Activated T-cell treated with anti-CD3 and anti-CD28 coated beads, Interleukin-2, amount 50 U/mL, for 48 hours (primary cell): ENCODE data around the gene IER5L.
"Not testable (repeated sequence)": the region's sequence is repeated elsewhere in the genome, so short reads cannot be mapped to it uniquely, and the experiment has no call there.

Experiments used
- DNase-seq, 2 experiments: peaks; one replicate each; pipeline ENCODE4 v3.0.0-alpha.2; 2020

The IER5L gene

DNA sequence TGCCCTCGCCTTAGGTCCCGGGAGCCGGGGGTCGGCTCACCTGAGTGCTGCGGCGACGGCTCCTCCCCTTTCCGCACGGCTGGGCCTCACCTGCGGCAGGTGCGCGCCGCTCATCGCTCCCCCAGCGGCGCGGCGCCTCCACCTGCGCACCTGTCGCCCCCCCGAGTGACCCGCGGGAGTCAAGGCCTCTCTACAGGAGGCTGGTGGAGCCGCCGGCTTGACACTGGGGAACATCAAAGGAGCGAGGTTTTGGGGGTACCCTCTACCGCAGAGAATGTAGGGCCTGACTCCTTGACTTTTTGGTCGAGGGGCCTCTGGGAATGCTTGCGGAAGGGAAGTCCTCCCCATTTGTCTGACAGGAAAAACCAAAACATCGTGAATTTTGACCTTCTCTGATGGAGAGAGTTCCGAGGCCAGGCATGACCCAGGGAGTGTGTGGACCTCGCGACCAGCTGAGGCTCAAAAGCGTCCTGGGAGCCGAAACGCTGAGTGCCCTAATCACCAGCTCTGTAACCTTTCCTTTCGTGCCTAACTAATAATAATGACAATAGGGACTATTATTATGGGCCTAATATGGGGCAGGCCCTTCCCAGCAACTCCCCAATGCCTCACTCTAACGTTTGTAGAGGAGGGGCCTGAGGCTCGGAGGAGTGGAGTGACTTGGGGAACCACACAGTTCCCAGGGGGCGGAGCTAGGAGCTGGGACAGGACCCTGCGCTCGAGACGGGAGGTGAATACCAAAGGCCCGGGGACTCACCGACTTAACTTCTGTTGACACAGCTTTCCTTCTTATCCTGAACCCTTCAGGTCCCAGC lies 714 bp upstream of the IER5L start:
- DNase-seq, result no peak

DNA sequence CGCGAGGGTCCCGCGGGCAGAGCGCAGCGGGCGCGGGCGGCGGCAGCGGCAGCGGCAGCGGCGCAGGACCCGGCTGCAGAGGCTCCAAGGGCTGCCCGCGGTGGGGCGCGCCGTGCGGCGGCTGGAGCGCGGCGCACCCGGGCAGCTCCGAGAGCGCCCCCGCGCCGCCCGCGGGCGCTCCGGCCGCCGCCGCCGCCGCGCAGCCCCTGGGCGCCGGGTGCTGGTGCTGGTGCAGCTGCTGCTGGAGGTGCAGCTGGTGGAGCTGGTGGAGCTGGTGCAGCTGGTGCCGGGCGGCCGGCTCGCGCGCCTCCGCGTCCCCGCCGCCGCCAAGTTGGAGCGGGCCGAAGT lies 644 bp downstream of the IER5L start:
- no peak for DNase-seq

DNA sequence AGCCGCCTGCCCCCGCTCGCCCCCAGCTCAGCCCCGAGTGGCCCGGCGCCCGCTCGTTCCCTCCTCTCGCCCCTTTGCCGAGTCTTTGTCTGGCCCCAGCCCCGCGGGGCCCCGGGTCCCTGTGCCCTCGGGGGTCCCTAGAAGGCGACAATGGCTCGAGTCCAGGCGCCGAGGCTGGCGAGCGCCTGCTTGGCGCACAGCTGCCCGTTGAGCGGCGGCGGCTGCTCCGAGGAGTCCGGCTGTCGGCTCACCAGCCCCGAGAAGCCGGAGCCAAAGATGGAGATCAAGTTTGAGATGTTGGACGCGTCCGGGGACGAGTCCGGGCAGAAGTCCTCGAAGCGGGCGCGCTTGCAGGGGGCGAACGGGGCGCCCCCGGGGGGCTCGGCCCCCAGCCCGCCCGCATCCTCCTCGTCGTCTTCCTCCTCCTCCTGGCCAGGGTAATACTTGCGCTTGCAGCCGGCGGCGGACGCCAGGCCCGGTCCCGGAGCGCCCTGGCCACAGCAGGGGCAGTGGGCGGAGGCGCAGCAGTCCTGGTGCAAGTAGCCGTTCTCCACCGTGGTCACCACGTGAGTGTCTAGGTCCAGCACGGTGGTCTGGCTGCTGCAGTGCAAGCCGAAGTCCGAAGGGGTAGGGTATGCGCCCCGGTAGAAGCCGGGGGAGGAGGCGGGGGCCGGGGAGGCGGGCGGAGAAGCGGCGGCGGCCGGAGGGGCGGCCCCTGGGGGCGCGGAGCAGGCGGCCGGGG lies 1.2 kb downstream of the IER5L start:
- DNase-seq, result peak; percentile 47 to 59

DNA sequence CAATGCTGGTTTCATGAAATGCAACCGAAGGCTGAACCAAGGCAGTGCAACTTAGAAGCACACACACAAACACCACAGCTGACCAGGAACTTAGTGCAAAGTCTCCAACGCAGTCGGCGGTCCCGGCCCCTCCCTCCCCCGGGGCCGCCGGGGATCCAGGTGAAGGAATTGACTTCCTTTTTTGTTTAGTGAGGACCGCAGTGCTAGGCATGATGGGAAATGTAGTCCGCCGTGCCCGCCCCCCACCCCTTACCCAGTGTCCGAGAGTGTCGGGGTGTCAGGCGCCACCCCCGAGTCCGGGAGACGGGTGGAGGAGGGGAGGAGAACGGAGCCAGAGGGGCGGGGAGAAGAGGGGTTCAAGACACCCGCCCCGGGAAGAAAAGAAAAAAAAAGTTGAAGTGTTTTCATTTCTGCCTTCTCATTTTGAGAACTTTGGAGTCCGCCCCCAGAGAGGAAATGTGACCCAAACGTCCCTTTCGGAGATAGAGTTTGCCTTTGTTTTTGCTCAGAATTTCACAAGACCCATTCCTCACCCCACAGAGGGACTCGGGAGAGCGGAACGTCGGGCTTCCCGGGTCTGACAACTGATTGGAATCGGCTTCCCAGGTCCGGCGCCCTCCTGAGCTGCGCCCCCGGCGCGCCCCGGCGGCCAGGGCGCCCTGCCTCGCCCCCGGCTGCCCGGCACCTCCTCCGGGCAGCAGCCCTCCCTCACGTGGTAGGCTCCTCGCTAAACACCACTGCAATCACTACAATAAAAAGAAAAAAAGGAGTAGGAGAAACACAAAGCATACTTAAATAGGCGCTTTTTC lies 2.0 kb downstream of the IER5L start:
- DNase-seq, result peak; percentile 78 to 84

DNA sequence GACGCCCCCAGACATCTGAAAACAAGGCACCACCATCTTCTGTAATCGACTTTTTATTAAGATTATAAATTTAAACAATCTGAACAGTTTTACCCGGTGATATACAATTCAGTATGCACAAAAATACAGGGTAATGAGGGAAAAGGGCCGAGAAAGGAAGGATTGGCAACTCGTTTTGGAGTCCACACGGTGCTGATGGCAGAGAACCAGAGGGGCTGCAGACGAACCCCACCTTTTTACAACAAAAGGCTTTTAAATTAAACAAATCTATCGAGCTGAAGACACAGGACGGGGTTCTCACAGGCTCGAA lies 2.6 kb downstream of the IER5L start:
- no peak for DNase-seq

DNA sequence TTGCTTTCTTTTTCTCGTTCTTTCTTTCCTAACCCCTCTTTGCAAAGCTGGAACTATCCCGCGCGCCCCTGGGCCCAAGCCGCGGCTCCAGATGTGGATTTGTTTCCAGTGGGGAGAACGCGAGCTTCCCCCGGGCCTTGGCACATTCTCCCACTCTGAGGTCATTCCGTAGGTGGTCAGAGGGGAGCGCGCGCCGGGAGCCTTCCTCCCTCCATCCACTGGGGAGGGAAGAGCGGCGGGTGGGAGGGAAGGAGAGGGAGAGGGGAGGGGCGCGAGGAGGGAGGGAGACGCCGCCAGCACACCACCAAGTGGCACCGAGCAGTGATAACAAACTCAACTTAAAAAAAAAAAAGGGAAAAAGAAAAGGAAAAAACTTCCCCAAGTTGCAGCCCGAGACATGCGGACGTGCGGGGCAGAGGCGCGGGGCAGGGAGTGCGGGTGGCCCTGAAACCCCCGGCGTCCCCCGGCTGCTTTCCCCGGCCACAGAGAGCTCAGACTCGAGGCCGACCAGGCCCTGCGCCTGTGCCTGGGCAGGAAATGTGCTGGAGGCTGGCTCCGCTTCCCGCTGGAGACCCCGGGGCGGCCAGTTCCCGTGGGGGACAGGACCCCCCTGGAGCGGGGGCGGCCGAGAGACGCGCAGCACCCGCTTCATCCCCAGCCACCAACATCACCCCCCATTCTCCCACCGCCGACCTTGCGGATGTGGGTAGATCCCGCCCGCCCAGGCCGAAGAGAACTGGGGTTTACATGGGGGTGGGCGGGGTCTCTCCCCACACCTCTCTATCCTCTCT lies 3.1 kb downstream of the IER5L start:
- DNase-seq, result peak; percentile 43 to 58

DNA sequence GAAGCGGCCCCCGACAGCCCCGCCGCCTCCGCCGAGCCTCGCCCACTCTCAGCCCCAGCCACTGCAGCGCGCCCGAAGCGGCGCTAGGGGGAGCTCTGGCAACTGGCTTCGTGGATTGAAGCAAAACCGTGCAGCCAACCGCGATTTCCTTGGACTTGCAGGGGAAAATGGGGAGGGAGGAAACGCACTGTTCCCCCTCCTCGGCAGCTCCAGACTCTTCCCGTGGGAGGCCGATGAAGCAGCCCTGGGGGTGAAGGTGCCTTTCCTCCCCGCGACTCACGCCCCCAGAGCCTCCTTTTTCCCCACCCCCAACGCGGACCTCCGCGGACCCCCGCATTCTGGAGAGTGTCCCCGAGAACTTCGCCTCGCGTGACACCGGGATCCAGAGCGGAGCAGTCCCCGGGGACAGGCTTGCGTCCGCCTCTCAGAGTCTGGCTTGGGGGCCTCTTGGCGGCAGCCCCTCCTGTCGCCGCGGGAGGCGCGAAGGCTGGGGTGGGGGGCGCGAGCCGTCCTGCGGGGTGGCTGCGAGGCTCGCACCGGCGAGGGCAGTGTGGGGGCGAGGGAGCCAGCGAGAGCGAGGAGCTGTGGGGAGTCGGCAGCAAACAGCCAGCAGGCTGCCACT lies 3.8 kb downstream of the IER5L start:
- peak; percentile 91 to 93 for DNase-seq

DNA sequence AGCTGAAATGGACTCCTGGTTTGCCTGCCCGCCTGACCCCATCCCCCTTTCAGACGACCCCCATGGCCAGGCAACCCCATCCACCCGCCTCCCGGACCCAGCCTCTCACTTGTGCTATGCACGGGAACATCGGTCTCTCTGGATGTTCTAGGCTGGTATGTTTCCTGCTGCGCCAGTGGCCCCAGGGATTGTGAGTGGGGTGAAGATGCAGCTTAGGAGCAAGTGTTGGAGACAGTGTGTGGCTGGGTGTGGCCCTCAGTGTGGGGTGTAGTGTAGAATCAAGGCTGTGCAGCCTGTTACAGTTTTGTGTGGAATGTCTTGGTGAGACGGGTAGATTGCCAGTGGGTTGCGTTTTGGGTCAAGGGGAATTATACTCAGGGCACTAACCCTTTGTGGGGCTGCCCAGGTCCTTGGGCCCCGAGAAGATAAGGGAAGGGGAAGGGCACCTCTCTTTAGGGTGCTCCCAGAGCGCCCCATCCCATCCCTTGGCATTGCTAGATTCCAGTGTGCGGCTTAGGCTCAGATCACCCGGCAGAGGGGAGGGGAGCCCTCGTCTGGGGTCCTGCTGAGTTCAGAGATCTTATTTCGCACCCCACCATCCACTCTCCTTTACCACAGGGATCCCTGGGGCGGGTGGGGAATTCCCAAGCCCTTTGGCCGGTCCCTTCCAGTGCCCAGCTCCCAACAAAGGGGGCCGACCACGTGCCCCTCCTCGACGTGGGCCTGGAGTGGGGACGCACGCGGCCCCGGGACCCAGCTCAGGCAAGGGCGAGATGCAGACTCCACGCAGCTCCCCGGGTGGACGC lies 4.6 kb downstream of the IER5L start:
- DNase-seq, result no peak

DNA sequence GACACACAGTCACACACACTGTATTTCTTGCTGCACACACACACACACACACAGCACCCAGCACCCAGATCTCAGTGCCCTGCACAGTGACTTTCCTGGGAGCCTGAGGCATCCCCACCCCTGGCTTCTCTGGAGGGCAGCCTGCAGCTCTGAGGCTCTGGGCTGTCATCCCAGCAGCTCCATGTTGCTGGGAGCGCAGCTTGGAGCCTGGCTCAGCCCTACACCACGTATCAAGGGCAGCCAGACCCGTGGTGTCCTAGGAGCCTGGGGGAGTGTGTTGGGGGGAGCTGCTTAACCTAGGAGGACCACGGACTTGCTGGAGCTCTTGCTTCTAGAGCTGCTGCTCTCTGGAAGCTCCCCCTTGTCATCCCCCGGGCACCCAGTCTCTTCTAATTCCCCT lies 5.2 kb downstream of the IER5L start:
- no peak for DNase-seq

DNA sequence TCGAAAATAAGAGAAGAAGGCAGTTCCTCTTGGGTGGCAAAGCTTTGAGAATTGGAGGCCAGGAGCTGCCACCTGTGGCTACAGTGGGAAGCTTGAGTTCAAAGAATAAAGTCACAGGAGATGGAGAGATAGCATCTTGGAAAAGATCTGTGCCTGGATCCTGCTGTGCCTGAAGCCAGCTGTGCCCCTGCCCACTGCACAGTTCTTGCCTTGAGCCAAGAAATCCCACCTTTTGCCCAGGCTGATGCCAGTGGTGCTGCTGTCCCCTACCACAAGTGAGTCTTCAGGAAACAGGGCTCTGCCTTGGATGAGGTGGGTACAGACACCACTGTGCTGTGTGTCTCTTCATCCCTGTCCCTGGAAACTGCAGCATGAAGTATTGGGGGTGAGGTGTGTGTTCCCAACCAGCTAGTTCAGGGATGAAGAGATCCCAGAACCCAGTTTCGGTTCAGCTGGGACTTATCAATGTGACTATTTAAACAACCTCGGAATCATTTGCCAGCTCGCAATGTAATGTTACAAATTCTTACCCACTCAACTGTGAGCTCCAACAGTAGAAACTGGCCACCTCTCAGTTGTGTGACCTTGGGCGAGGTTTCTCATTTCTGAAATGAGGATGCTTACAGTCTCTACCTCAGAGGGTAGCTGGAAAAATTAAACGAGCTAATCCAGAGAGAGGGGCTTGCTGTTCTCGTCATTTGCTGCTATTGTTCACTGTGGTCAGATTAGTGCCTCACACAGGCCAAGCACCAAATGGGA lies 5.9 kb downstream of the IER5L start:
- DNase-seq, result no peak

DNA sequence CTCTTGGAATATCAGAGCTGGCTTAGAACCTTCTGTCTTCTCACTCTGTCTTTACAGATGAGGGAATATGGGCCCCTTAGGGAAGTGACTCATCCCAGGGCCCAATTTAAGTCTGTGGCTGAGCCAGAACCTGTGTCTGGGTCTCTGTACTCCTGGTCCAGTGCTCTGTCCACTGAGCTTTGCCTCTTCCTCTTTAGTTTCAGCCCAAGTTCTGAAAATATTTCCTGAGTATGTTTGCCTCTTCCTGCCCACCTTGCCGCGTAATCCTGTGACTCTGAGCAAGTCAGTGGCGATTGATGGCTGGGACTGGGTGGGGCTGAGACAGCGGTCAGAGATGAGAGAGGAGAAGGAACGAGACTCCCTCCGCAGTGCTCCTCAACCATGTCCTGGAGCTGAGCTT lies 7.8 kb downstream of the IER5L start:
- DNase-seq, result peak in 1 of 2 experiments; percentile 34

DNA sequence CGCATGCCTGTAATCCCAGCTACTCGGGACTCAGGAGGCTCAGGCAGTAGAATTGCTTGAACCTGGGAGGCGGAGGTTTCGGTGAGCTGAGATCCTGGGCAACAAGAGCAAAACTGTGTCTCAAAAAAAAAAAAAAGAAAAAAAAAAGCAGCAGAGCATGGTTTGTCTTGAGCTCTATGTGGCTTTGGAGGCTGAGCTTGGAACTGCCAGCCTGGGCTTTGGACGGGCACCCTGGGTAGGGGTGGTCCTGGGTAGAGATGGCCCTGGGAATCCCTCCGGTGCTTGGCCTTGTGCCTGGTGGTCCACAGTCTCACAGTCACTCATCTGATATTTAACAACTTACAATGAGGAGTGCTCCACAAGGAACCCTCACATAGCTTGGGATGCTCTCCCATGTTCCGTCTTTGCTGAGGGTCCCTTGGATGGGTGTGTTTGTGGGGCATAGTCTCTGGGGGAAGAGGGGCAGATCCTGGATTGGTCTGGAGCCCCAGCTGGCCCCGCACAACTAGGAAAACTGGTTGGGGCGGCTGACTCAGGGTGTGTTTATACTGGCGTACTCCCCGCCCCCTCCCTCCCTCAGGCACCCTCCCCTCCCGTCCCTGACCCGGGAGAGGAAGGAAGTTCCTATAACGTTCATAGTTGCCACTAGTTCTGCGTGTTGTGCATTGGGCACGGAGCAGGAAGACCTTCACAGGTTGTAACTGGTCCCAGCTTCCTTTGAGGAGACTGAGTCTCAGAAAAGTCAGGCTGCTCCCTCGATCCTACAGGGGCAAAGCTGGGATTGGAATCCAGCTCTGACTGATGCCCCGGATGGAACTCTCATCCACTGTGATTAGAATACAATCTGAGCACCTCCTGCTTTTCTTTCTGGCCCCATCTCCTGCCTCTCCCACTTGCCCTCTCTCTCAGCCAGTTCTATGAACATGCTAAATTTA lies 11.2 kb downstream of the IER5L start:
- DNase-seq, result peak in 1 of 2 experiments; percentile 33

DNA sequence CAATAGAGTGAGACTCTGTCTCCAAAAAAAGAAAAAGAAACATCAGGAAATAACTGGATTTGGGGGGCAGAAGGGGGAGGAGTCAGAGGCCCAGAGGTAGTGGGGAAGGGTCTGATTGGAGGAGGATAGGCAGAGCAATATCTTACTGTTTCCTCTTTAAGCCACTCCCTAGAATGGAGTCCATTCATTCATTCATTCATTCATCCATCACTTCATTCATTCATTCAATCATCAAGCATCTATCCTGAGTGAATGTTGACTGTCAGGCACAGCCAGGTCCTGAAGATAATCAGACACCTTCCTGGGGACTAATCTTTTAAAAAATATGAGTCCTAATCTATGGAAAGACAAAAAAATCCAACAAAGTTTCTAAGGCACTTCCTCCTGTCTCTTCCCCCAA lies 12.9 kb downstream of the IER5L start:
- no peak for DNase-seq

DNA sequence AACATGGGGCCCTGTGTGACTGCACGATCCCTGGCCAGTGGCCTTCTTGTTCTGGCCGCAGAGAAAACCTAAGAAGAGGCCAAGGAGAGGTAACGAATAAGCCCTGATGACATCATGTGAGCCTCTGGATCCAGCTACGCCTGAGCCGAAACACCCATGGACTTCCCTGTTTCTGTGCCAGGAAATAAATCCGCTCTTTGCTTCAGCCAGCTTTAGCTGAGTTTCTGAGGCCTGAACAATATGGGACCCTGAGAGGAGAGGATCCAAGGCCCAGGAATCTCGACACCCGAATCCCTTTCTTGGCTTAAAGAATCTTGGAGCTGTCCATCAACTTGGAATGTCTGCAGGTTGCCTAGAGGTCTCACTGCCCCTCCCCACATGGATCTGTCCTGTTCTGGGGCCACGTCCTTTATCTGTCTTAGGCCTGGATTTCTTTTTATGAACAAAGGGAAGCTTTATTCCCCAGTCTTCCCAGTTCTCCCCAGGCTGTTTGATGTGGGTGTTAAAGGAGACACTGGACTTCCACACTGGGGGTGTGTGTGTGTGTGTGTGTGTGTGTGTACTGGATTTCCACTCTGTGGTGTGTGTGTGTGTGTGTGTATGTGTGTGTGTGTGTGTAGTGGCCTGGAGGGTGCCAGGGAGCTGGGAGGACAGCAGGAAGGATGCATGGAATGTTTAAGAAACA lies 13.7 kb downstream of the IER5L start:
- no peak for DNase-seq

DNA sequence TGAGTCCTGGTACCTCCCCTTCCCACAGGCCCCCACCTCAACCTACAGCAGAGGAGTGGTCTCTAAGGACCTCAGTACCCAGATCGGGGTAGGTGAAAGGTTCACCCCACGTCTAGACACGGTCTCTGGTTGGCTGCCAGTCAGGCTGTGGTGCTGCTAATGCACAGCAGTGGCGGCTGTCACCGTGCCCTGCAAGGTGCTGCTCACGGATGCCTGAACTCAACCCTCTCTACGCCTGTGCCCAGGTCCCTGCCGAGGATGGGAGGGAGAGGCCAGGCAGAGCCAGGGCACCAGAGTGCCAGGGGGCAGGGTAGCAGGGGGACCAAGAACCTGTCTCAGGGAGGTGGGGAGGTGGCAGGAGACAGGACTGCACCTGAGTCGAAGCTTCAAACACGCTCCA lies 14.3 kb downstream of the IER5L start:
- DNase-seq, result no peak

DNA sequence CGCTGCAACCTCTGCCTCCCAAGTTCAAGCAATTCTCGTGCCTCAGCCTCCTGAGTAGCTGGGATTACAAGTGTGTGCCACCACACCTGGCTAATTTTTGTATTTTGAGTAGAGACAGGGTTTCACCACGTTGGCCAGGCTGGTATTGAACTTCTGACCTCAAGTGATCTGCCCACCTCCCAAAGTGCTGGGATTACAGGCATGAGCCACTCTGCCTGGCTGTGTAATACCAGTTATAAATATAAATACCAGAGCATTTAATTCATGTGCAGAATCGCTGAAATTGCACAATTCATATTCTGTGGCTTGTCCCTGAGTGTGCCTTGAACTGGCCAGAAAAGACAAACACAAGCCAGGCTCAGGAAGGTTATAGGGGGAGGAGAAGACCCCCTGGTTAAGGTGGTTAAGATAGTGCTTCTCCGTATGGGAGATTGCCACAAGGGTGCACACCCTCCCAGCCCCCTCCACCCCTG lies 14.8 kb downstream of the IER5L start:
- not testable (repeated sequence) for DNase-seq

DNA sequence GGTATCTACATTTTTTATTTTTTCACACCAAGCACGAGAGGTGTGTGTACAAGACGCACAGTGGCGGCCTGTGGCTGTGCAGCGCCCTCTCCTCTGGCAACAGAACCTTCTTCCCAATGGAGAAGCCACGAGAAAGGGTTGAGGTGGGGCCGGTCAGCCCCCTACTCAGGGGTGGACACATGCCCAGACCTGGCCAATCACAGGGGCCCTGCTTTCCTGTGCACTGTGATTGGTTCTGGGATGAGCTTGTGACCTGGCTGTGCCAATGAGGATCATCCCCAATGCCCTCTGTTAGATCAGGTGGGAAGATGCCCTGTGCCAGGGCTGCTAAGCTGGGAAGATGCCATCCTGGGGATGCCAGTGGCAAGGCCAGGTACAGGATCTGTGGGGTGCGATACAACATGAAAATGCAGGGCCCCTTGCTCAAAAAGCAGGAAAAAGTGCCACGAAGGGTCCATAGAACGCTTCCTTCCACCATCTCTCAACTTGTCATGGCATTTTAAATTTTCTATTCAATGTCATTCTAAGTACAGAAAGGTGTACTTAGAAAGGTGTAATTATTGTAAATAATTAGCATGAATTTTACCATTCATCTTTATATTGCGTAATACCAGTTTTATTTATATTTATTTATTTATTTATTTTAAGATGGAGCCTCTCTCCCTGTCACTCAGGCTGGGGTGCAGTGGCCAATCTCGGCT lies 15.4 kb downstream of the IER5L start:
- DNase-seq, result no peak

DNA sequence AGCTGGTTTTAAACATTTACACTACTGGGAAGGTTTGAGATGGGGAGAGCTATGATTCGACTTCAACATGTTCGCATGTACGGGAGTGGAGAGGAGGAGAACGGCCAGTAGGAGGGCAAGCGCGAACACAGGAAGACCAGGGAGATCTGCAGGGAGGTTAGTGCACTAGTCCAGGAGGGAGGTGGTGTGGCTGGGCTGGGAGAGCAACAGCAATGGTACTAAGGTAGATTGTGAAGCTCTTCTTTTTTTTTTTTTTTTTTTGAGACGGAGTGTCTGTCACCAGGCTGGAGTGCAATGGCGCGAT lies 16.6 kb downstream of the IER5L start:
- DNase-seq, result no peak
